Gastrocnemius medialis (tissue), 4 donors: ENCODE measurements around the gene ITPKC.

Experiments used
- CTCF ChIP-seq, 5 experiments: fragments of 450-650 bp in 3 of 5; fragments of 200-600 bp in 2 of 5; sonication (generic) in 2 of 5; IDR thresholded peaks in 4 of 5; conservative IDR thresholded peaks in 1 of 5; 1 replicate in 4 of 5; 2 replicates in 1 of 5; pipeline ENCODE4 v1.5.1; 2016 to 2019; ENCODE audit warnings: antibody characterized with exemption in 5 of 5, mild to moderate bottlenecking in 3 of 5, moderate library complexity in 3 of 5
- POLR2A ChIP-seq, 2 donors: fragments of 450-650 bp; IDR thresholded peaks; one replicate each; pipeline ENCODE4 v1.6.1; 2017; ENCODE audit warnings: antibody characterized with exemption in 2 of 2, mild to moderate bottlenecking in 2 of 2, moderate library complexity in 2 of 2

GRCh38 chr19:40752257-40752781, 35.4 kb downstream of the ITPKC start:
- TF ChIP-seq POLR2A (IDR thresholded peaks at IDR 0.05) (no peak), CTCF (IDR thresholded peaks at IDR 0.05 in 4 of 5, conservative IDR thresholded peaks at IDR 0.05 in 1 of 5) (no peak)
